Measurements from ENCODE around the gene ACSL3. TPM values are rescaled to one million over a fixed set of nuclear protein-coding genes. Genes with fewer than 3 reads are reported as not detected.

The ACSL3 gene
- total RNA-seq, 1 experiment from 2014 or later, result 85.2 TPM

DNA sequence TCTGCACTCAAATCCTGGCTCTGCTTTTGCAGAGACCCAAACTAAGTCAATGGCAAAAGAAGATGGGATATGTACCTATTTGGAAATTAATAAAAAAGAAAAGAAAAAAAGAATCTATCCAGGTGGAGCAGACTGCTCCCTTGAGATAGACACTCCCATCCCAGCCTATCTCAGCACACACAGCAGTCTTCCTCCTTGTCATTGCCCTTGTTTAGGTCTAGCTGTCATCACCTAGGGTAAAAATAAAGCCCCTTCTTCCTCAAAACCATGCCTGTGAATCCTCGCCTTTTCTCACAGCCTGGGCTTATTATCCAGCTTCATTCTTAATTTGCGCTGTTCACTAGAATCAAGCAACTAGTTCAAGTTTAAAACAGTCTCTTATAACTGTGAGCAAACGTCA, 30.7 kb upstream of the ACSL3 start:
- ChIA-PET CTCF (no interaction called here), POLR2A (no interaction called here)
- H3K9me3 ChIP-seq (ENCODE audit: control insufficient read depth, insufficient read depth, low read depth, low read length), result no peaks in the 10 kb centered on the region
- BruUV-seq (replicated peaks), result no TSS peak
- H3K27ac ChIP-seq (ENCODE audit: low read length), result no peak overlapping the region
- ATAC-seq (no peak), DNase-seq (ENCODE audit: low read depth, low spot score) (no peak)
- no peaks in the 10 kb centered on the region for H3K36me3 ChIP-seq (ENCODE audit: control insufficient read depth, insufficient read depth, low read length)
- intact Hi-C loops (cut with micrococcal nuclease; ENCODE audit: unreplicated experiment), result no loop called here
- TF ChIP-seq SIN3A (IDR thresholded peaks at IDR 0.05; ENCODE audit: borderline replicate concordance, insufficient read depth, low read depth, low read length) (no peak), REST (IDR thresholded peaks at IDR 0.05; ENCODE audit: insufficient read depth in 1 of 2, low read depth in 2 of 2, low read length in 1 of 2) (no peak), POLR2AphosphoS5 (IDR thresholded peaks at IDR 0.05; ENCODE audit: low read depth, low read length) (no peak), TCF7L2 (IDR thresholded peaks at IDR 0.05; ENCODE audit: low read depth, low read length) (no peak)
- no peak overlapping the region for H3K4me3 ChIP-seq (ENCODE audit: low read depth in 2 of 2, low read length in 2 of 2)
- no peaks in the 10 kb centered on the region; the same call in 1 of the 2 replicates for H3K27me3 ChIP-seq (ENCODE audit: control insufficient read depth, insufficient read depth, low read length)
- H3K4me1 ChIP-seq (ENCODE audit: control insufficient read depth, insufficient read depth, low read length), result no peaks in the 10 kb centered on the region
- in situ Hi-C loops (cut with HindIII; ENCODE audit: low pct_unique_long_range_greater_than_20kb, low sequenced_read_pairs), result no loop called here

- no TSS peak for BruUV-seq (replicated peaks)
- intact Hi-C loops (cut with micrococcal nuclease; ENCODE audit: unreplicated experiment) (no loop called here), in situ Hi-C loops (cut with HindIII; ENCODE audit: low pct_unique_long_range_greater_than_20kb, low sequenced_read_pairs) (no loop called here)
- Histone ChIP-seq H3K27me3 (ENCODE audit: control insufficient read depth, insufficient read depth, low read length) (no peaks in the 10 kb centered on the region), H3K9me3 (ENCODE audit: control insufficient read depth, insufficient read depth, low read depth, low read length) (no peaks in the 10 kb centered on the region), H3K4me3 (ENCODE audit: low read depth in 2 of 2, low read length in 2 of 2) (no peak overlapping the region), H3K36me3 (ENCODE audit: control insufficient read depth, insufficient read depth, low read length) (no peaks in the 10 kb centered on the region), H3K4me1 (ENCODE audit: control insufficient read depth, insufficient read depth, low read length) (no peaks in the 10 kb centered on the region), H3K27ac (ENCODE audit: low read length) (no peak overlapping the region)
- TF ChIP-seq POLR2AphosphoS5 (IDR thresholded peaks at IDR 0.05; ENCODE audit: low read depth, low read length) (no peak), REST (IDR thresholded peaks at IDR 0.05; ENCODE audit: insufficient read depth in 1 of 2, low read depth in 2 of 2, low read length in 1 of 2) (no peak), SIN3A (IDR thresholded peaks at IDR 0.05; ENCODE audit: borderline replicate concordance, insufficient read depth, low read depth, low read length) (no peak), TCF7L2 (IDR thresholded peaks at IDR 0.05; ENCODE audit: low read depth, low read length) (no peak)
- TF ChIP-seq, protein P1, sequence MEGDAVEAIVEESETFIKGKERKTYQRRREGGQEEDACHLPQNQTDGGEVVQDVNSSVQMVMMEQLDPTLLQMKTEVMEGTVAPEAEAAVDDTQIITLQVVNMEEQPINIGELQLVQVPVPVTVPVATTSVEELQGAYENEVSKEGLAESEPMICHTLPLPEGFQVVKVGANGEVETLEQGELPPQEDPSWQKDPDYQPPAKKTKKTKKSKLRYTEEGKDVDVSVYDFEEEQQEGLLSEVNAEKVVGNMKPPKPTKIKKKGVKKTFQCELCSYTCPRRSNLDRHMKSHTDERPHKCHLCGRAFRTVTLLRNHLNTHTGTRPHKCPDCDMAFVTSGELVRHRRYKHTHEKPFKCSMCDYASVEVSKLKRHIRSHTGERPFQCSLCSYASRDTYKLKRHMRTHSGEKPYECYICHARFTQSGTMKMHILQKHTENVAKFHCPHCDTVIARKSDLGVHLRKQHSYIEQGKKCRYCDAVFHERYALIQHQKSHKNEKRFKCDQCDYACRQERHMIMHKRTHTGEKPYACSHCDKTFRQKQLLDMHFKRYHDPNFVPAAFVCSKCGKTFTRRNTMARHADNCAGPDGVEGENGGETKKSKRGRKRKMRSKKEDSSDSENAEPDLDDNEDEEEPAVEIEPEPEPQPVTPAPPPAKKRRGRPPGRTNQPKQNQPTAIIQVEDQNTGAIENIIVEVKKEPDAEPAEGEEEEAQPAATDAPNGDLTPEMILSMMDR (IDR thresholded peaks at IDR 0.05), result no peak
- DNase-seq (ENCODE audit: low read depth, low spot score), result no peak
- CTCF ChIA-PET, result no interaction called here
- ATAC-seq, result no peak
- POLR2A ChIA-PET, result no interaction called here
These were observed 27.4 kb upstream of the ACSL3 start for GRCh38 chr2:222833410-222833809.

Measured in Panc1 (cell line).